ENCODE results near the gene EPB41.
"Not testable (repeated sequence)": the region's sequence is repeated elsewhere in the genome, so short reads cannot be mapped to it uniquely, and the experiment has no call there.

Gene EPB41

GRCh38 chr1:28983509-28984310 lies 69.3 kb downstream of the EPB41 start:
- DNase-seq = no peak

DNA sequence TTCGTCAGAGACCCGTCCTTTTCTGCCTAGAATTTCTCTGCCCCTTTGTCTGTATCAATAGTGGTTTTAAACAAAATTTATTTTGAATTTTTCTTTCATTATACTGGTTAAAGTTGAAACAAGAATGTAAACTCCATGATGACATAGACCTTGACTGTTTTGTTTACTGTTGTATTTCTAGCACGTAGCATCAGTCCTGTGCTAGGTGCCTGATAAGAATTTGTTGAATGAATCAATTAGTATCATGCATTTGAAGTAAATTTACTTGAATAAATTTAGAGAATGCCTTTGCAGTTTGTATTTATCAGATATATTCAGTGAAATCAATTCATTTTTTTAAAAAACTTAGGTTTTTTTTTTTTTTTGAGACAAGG lies 69.9 kb downstream of the EPB41 start:
- DNase-seq = no peak

DNA sequence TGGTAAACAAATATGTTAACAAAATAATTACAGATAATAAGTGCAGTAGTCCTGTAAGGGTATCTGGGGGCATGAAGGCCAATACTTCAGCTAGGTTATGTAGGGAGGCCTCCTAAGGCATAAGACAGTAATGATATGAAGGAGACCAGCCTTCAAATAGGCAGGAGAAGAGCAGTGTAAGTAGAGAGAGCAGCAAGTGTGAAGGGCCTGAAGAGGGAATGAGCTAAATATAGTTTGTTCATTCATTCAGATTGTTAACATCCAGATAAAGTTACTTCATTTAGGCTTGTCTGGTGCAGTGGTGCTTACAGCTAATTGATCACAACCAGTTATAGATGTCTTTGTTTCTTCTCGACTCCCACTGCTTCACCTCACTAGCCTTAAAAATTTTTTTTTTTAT lies 71.1 kb downstream of the EPB41 start:
- no peak for DNase-seq

GRCh38 chr1:28986306-28986910 lies 72.0 kb downstream of the EPB41 start:
- DNase-seq = no peak

- no peak for DNase-seq
Observed at GRCh38 chr1:29002792-29003191, 88.4 kb downstream of the EPB41 start.

DNA sequence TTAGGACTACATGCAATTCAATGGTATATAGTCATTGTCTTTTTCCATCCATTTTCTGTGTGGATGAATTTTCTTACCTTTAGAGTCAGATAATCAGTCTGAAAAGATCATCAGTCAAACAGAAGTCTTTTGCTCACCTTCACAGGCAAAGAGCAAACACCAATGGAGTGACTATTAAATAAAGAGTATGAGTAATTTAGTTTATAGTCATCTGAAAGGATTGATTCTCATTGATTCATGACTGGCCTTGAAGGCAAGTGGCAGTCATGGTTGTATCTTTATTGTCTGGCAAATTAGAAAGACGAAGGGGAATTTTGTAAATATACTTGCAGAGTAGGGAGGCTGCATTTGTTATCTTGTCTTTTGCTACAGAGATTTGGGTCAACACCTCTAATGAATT lies 89.9 kb downstream of the EPB41 start:
- no peak for DNase-seq

- no peak for DNase-seq
Observed at GRCh38 chr1:29004798-29005197, 90.4 kb downstream of the EPB41 start.

GRCh38 chr1:29011775-29012174 lies 97.4 kb downstream of the EPB41 start:
- DNase-seq = no peak

GRCh38 chr1:29017235-29017634 lies 102.9 kb downstream of the EPB41 start:
- peak; percentile 11 for DNase-seq

GRCh38 chr1:29017975-29018712 lies 103.8 kb downstream of the EPB41 start:
- DNase-seq = no peak

GRCh38 chr1:29022620-29023019 lies 108.3 kb downstream of the EPB41 start:
- no peak for DNase-seq

DNA sequence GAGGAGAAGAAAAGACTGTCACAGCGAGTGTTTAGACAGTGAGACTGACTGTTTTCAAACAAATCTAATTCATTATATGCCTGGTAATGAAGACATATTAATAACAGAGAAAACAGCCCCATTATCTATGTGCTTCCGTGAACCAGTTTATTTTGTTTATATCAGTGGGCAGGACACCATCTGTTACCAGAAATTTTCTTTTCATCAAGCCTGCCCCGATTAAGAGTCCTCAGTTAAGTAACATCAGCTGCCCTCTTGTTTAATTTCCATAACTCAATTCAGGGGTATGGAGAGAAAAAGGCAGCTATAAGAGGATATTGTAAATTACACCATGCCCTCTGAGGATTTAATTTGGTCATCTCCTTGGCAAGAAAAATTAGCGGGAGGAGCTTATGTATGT lies 115.3 kb downstream of the EPB41 start:
- DNase-seq = no peak

GRCh38 chr1:29032841-29033240 lies 118.5 kb downstream of the EPB41 start:
- no peak for DNase-seq

DNA sequence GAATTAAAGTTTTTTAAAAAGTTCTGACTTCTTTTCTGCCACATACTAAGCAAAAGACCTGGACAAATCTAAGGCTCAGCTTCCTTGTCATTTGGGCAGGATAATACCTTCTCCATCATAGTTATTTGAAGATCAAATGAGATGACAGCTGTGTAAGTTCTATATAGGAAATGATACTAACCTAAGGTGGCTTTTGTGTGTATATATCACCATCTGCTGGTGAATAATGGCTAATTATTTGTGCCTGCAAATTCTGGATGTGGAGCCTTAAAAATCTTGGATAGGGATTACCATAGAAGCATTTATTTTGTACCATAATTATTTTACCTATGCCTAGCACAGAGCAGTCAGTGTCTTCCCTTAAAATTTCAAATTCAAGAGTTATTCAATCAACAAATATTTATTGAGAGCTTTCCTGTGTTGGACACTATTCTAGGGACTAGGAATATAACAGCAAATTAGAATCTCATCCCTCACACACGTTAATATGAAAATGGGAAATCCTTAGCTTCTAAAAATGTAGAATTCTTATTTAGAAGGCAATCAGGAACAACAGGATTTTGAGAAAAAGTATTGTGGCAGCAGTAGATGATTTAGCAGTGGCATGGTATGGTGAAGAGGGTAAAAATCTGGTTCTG lies 119.6 kb downstream of the EPB41 start:
- peak; percentile 65 for DNase-seq

- no peak for DNase-seq
Observed at GRCh38 chr1:29043274-29043965, 129.1 kb downstream of the EPB41 start.

GRCh38 chr1:29044010-29044409 lies 129.6 kb downstream of the EPB41 start:
- no peak for DNase-seq

- DNase-seq = not testable (repeated sequence)
Observed at GRCh38 chr1:29045663-29046062, 131.3 kb downstream of the EPB41 start.

- DNase-seq = no peak
Observed at GRCh38 chr1:29047142-29047541, 132.8 kb downstream of the EPB41 start.

DNA sequence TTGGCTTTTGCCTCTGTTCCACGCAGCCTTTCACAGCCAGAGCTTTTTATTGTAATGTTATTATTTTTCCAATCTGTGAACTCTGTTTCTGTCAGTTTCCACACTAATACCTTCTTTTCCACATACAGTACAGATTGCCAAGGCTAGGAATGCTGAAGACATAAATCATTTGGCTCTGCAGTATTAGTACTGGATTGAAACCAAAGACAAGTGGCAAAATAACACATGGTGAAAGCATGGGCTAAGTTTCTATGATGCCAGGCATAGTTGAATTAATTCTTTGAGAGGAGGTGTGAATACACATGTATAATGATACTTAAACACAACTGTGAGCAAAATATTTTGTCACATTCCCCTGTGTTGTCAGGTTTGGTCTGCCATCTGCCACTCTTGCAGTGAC lies 135.8 kb downstream of the EPB41 start:
- no peak for DNase-seq

- no peak for DNase-seq
Observed at GRCh38 chr1:29052100-29052499, 137.7 kb downstream of the EPB41 start.

GRCh38 chr1:29052941-29053340 lies 138.6 kb downstream of the EPB41 start:
- DNase-seq = no peak

DNA sequence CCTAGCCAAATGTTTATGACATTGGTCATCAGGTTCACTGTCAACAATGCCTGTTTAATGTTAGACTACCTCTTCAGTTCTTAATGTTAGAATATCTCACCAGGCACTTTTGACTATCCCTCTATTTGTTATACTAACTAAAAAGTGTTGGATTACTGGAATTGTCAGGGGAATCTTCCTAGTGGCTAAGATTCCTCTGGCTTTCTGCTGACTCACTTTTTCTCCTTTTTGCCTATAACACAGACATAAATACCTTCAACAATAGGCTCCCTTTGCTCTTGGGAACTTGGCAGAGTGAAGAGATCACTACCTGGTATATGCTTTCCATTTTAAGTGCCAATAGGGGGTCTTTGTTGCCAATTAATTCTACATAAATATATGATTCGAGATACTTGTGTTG lies 140.8 kb downstream of the EPB41 start:
- no peak for DNase-seq

DNA sequence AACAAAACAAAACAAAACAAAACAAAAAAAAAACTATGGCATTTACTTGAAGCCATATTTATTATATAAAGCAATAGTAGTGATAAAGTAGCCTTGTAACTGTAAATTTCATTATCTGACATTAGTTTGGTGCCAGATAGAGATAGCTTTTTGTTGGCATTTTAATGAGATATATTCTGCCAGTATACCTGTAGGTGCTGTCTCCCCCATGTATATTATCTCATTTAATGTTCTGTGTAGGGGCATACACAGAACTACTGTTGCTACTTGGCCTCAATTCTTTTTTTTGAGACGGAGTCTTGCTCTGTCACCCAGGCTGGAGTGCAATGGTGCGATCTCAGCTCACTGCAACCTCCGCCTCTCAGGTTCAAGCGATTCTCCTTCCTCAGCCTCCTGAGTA lies 141.9 kb downstream of the EPB41 start:
- no peak for DNase-seq

Measured in CD4-positive, alpha-beta T cell treated with Interleukin-17A for 1 hour (primary cell).